ENCODE measurements around the gene TCIRG1. TPM values are rescaled to one million over a fixed set of nuclear protein-coding genes. Genes with fewer than 3 reads are reported as not detected.

Gene TCIRG1
- total RNA-seq, 4 donors from 2014 or later: 13.4 to 24.5 (median 14.1) TPM

DNA sequence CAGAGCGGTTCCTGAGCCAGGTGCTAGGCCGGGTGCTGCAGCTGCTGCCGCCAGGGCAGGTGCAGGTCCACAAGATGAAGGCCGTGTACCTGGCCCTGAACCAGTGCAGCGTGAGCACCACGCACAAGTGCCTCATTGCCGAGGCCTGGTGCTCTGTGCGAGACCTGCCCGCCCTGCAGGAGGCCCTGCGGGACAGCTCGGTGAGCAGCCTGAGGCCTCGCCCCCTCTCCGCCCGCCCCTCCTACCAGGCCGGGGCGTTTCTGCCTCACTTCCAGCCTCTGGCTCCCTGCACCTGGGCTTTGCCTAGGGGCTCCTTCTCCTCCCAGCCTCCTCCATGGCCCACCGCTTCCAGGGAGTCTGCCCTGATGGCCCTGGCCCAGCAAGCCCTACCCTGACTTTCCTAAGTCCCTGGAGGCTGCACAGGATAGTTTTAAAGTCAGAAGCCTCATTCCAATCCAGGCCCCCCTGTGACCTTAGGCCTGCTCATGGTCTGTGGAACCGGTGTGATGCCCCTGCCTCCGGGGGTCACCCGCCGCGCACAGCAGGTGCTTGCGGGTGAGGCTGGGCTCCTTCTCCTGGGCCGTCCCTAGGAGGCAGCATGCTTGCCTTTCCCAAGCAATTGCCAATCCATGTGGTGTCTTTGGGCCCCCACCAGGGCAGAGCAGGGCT is 5.5 kb downstream of the TCIRG1 start:
- Histone ChIP-seq H3K27me3 (no peaks in the 10 kb centered on the region), H3K9me3 (no peaks in the 10 kb centered on the region), H3K4me3 (no peak overlapping the region), H3K36me3 (no peaks in the 10 kb centered on the region), H3K4me1 (peaks cover 0 to 6% of the 10 kb centered on the region in 2 donors), H3K27ac (no peak overlapping the region)
- intact Hi-C loops (cut with DNase I; ENCODE audit: low total_unique reads) (no loop called here), in situ Hi-C loops (cut with MboI; ENCODE audit: low sequenced_read_pairs in 4 of 4) (no loop called here)
- no peak for TF ChIP-seq POLR2A (IDR thresholded peaks at IDR 0.05)
- TF ChIP-seq, protein P1, sequence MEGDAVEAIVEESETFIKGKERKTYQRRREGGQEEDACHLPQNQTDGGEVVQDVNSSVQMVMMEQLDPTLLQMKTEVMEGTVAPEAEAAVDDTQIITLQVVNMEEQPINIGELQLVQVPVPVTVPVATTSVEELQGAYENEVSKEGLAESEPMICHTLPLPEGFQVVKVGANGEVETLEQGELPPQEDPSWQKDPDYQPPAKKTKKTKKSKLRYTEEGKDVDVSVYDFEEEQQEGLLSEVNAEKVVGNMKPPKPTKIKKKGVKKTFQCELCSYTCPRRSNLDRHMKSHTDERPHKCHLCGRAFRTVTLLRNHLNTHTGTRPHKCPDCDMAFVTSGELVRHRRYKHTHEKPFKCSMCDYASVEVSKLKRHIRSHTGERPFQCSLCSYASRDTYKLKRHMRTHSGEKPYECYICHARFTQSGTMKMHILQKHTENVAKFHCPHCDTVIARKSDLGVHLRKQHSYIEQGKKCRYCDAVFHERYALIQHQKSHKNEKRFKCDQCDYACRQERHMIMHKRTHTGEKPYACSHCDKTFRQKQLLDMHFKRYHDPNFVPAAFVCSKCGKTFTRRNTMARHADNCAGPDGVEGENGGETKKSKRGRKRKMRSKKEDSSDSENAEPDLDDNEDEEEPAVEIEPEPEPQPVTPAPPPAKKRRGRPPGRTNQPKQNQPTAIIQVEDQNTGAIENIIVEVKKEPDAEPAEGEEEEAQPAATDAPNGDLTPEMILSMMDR (IDR thresholded peaks at IDR 0.05 in 4 of 5, conservative IDR thresholded peaks at IDR 0.05 in 1 of 5): no peak
- no peak for DNase-seq
- no peak for ATAC-seq

DNA sequence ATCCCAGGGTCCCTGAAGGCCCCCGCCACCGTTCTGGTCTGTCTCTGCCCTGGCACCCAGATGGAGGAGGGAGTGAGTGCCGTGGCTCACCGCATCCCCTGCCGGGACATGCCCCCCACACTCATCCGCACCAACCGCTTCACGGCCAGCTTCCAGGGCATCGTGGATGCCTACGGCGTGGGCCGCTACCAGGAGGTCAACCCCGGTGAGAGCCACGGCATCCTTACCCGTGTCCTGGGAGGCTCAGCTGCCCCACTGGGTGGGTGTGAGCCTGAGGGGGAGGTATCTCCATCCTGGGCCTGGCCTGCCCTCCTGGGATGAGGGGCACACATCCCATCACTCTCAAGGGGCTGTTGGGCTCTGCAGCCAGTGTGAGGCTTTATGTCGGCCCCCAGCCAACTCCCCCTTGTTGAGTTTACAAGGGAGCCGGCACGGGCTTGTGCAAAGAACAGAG is 6.1 kb downstream of the TCIRG1 start:
- ATAC-seq: no peak
- intact Hi-C loops (cut with DNase I; ENCODE audit: low total_unique reads): no loop called here
- no peaks in the 10 kb centered on the region for H3K4me1 ChIP-seq

DNA sequence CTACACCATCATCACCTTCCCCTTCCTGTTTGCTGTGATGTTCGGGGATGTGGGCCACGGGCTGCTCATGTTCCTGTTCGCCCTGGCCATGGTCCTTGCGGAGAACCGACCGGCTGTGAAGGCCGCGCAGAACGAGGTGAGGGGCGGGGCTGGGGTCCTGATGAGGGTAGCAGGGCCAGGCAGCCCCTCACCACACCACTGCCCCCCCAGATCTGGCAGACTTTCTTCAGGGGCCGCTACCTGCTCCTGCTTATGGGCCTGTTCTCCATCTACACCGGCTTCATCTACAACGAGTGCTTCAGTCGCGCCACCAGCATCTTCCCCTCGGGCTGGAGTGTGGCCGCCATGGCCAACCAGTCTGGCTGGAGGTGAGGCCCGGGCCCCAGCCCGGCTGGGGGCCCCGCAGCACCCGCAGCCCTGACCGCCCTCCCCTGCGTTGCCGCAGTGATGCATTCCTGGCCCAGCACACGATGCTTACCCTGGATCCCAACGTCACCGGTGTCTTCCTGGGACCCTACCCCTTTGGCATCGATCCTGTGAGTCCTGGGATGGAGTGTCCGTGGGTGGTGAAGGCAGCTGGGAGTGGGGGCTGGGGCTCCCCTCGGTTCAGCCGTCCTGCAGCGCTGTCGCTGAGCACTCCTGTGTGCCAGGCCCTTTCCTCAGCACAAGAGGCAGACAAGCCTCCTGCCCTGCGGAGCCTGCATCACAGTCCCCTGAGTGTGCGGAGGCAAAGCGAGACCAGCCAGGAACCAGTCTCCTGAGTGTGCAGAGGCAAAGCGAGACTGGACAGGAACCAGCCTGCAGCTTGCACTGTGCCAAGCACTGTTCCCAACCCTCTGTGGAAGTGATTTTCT is 8.8 kb downstream of the TCIRG1 start:
- no peaks in the 10 kb centered on the region for H3K36me3 ChIP-seq
- H3K27ac ChIP-seq: no peak overlapping the region
- H3K27me3 ChIP-seq: no peaks in the 10 kb centered on the region
- DNase-seq (no peak), ATAC-seq (no peak)
- H3K9me3 ChIP-seq: no peaks in the 10 kb centered on the region
- in situ Hi-C loops (cut with MboI; ENCODE audit: low sequenced_read_pairs in 4 of 4): no loop called here
- H3K4me3 ChIP-seq: no peak overlapping the region
- intact Hi-C loops (cut with DNase I; ENCODE audit: low total_unique reads): no loop called here
- no peaks in the 10 kb centered on the region for H3K4me1 ChIP-seq
- TF ChIP-seq POLR2A (IDR thresholded peaks at IDR 0.05): no peak
- TF ChIP-seq, protein P1 (IDR thresholded peaks at IDR 0.05 in 4 of 5, conservative IDR thresholded peaks at IDR 0.05 in 1 of 5): no peak

More for the DNA sequence above, 6.1 kb downstream of the TCIRG1 start:
- no peaks in the 10 kb centered on the region for H3K9me3 ChIP-seq
- no peak overlapping the region for H3K4me3 ChIP-seq
- no peak for DNase-seq
- no peak overlapping the region for H3K27ac ChIP-seq
- no peak for TF ChIP-seq POLR2A (IDR thresholded peaks at IDR 0.05)
- TF ChIP-seq, protein P1 (IDR thresholded peaks at IDR 0.05 in 4 of 5, conservative IDR thresholded peaks at IDR 0.05 in 1 of 5): no peak
- in situ Hi-C loops (cut with MboI; ENCODE audit: low sequenced_read_pairs in 4 of 4): no loop called here
- H3K27me3 ChIP-seq: no peaks in the 10 kb centered on the region
- H3K36me3 ChIP-seq: no peaks in the 10 kb centered on the region

DNA sequence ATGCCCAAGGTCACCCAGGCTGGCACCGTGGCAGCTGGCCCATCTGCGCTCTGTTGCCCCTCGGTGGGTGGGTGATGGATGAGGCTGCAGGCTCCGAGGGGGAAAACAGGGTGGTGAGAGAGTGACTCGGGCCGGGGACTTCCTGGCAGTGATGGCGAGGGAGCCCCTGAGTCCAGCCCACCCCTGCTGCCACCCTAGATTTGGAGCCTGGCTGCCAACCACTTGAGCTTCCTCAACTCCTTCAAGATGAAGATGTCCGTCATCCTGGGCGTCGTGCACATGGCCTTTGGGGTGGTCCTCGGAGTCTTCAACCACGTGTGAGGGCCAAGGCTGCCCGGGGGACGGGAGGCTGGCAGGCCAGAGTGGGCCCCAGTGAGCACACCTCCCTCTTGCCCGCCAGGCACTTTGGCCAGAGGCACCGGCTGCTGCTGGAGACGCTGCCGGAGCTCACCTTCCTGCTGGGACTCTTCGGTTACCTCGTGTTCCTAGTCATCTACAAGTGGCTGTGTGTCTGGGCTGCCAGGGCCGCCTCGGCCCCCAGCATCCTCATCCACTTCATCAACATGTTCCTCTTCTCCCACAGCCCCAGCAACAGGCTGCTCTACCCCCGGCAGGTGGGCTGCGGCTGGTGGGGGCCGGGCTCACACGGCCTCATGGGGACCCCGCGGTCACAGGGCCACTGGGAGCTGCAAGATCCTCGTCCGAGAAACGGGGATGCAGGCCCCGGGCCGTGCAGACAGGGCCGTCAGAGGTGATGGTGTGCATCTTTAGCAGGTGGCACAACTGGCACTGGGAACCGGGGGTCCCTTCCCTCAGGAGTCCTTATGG is 10.1 kb downstream of the TCIRG1 start:
- no peak for ATAC-seq
- intact Hi-C loops (cut with DNase I; ENCODE audit: low total_unique reads): no loop called here

More for the DNA sequence above, 10.1 kb downstream of the TCIRG1 start:
- Histone ChIP-seq H3K27ac (no peak overlapping the region), H3K4me3 (no peak overlapping the region), H3K27me3 (no peaks in the 10 kb centered on the region), H3K36me3 (no peaks in the 10 kb centered on the region), H3K4me1 (no peaks in the 10 kb centered on the region), H3K9me3 (no peaks in the 10 kb centered on the region)
- in situ Hi-C loops (cut with MboI; ENCODE audit: low sequenced_read_pairs in 4 of 4): no loop called here
- TF ChIP-seq POLR2A (IDR thresholded peaks at IDR 0.05): no peak
- TF ChIP-seq, protein P1 (IDR thresholded peaks at IDR 0.05 in 4 of 5, conservative IDR thresholded peaks at IDR 0.05 in 1 of 5): no peak
- DNase-seq: peak in 1 of 2 donors; percentile 7
